HG03439 (cell line): ENCODE results near the gene UGGT1.
"Not testable (repeated sequence)": the region's sequence is repeated elsewhere in the genome, so short reads cannot be mapped to it uniquely, and the experiment has no call there.

Experiments used
- ATAC-seq: cut with Tn5 transposase; IDR thresholded peaks from one replicate; pipeline ENCODE4 v1.9.1; 2021; ENCODE audit warnings: mild to moderate bottlenecking, moderate library complexity; ENCODE audit not compliant: unreplicated experiment

Gene UGGT1

GRCh38 chr2:128169933-128170709 lies 79.1 kb downstream of the UGGT1 start:
- no peak for ATAC-seq

- ATAC-seq, result no peak
Measured at GRCh38 chr2:128170776-128171175, 79.8 kb downstream of the UGGT1 start.

GRCh38 chr2:128172191-128172590 lies 81.2 kb downstream of the UGGT1 start:
- no peak for ATAC-seq

- not testable (repeated sequence) for ATAC-seq
Measured at GRCh38 chr2:128174067-128174466, 83.1 kb downstream of the UGGT1 start.

GRCh38 chr2:128177315-128177714 lies 86.3 kb downstream of the UGGT1 start:
- ATAC-seq, result no peak

GRCh38 chr2:128178149-128178649 lies 87.2 kb downstream of the UGGT1 start:
- no peak for ATAC-seq

- no peak for ATAC-seq
Measured at GRCh38 chr2:128178650-128179460, 87.9 kb downstream of the UGGT1 start.

- no peak for ATAC-seq
Measured at GRCh38 chr2:128179461-128179755, 88.4 kb downstream of the UGGT1 start.

- ATAC-seq, result no peak
Measured at GRCh38 chr2:128180031-128180430, 89.0 kb downstream of the UGGT1 start.

GRCh38 chr2:128185576-128185975 lies 94.6 kb downstream of the UGGT1 start:
- ATAC-seq, result no peak

- no peak for ATAC-seq
Measured at GRCh38 chr2:128187032-128187654, 96.1 kb downstream of the UGGT1 start.

GRCh38 chr2:128195435-128195984 lies 104.5 kb downstream of the UGGT1 start:
- no peak for ATAC-seq

- ATAC-seq, result no peak
Measured at GRCh38 chr2:128196026-128196425, 105.0 kb downstream of the UGGT1 start.

- ATAC-seq, result no peak
Measured at GRCh38 chr2:128196471-128196931, 105.5 kb downstream of the UGGT1 start.

- ATAC-seq, result no peak
Measured at GRCh38 chr2:128197059-128197458, 106.1 kb downstream of the UGGT1 start.

GRCh38 chr2:128198656-128199055 lies 107.7 kb downstream of the UGGT1 start:
- no peak for ATAC-seq

- no peak for ATAC-seq
Measured at GRCh38 chr2:128199141-128199540, 108.1 kb downstream of the UGGT1 start.

- ATAC-seq, result no peak
Measured at GRCh38 chr2:128202791-128203190, 111.8 kb downstream of the UGGT1 start.

- no peak for ATAC-seq
Measured at GRCh38 chr2:128206245-128206644, 115.2 kb downstream of the UGGT1 start.

- no peak for ATAC-seq
Measured at GRCh38 chr2:128208023-128208422, 117.0 kb downstream of the UGGT1 start.

GRCh38 chr2:128208631-128209324 lies 117.8 kb downstream of the UGGT1 start:
- not testable (repeated sequence) for ATAC-seq
